22Rv1 (cell line): Measurements from ENCODE around the gene TGFBR2.

ENCODE experiments used
- H3K27ac ChIP-seq: fragments of 450-650 bp; 2 replicates; pipeline ENCODE4 v1.5.1; 2017
- ZFX ChIP-seq: fragments of 450-650 bp; IDR thresholded peaks from 2 replicates; pipeline ENCODE4 v1.6.1; 2017; ENCODE audit warnings: antibody characterized with exemption, borderline replicate concordance
- TF ChIP-seq, protein P1 (sequence below): fragments of 450-650 bp; IDR thresholded peaks from 2 replicates; pipeline ENCODE4 v1.5.1; 2017; ENCODE audit warnings: mild to moderate bottlenecking

TGFBR2 gene

DNA sequence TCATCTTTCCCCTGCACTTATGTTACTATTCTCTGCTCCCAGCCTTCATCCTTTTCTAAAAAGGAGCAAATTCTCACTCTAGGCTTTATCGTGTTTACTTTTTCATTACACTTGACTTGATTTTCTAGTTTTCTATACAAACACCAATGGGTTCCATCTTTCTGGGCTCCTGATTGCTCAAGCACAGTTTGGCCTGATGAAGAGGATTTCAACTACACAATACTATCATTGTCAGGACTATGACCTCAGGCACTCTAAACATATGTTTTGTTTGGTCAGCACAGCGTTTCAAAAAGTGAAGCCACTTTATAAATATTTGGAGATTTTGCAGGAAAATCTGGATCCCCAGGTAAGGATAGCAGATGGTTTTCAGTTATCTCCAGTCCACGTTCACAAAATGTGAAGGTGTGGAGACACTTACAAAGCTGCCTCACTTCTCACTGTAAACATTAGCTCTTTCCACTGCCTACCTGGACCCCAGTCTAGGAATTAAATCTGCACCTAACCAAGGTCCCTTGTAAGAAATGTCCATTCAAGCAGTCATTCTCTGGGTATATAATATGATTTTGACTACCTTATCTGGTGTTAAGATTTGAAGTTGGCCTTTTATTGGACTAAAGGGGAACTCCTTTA lies 86.2 kb downstream of the TGFBR2 start:
- peak overlapping the region; percentile 2; the same call in 1 of the 2 replicates for H3K27ac ChIP-seq
- no peak for TF ChIP-seq ZFX
- TF ChIP-seq, protein P1, sequence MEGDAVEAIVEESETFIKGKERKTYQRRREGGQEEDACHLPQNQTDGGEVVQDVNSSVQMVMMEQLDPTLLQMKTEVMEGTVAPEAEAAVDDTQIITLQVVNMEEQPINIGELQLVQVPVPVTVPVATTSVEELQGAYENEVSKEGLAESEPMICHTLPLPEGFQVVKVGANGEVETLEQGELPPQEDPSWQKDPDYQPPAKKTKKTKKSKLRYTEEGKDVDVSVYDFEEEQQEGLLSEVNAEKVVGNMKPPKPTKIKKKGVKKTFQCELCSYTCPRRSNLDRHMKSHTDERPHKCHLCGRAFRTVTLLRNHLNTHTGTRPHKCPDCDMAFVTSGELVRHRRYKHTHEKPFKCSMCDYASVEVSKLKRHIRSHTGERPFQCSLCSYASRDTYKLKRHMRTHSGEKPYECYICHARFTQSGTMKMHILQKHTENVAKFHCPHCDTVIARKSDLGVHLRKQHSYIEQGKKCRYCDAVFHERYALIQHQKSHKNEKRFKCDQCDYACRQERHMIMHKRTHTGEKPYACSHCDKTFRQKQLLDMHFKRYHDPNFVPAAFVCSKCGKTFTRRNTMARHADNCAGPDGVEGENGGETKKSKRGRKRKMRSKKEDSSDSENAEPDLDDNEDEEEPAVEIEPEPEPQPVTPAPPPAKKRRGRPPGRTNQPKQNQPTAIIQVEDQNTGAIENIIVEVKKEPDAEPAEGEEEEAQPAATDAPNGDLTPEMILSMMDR = no peak

DNA sequence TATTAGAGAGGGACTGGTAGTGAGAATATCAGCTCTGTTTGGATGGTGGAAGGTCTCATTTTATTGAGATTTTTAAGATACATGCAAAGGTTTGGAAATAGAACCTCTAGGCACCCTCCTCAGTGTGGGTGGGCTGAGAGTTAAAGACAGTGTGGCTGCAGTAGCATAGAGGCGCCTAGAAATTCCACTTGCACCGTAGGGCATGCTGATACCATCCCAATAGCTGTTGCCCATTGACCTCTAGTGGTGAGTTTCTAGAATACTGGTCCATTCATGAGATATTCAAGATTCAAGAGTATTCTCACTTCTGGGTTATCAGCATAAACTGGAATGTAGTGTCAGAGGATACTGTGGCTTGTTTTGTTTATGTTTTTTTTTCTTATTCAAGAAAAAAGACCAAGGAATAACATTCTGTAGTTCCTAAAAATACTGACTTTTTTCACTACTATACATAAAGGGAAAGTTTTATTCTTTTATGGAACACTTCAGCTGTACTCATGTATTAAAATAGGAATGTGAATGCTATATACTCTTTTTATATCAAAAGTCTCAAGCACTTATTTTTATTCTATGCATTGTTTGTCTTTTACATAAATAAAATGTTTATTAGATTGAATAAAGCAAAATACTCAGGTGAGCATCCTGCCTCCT lies 87.2 kb downstream of the TGFBR2 start:
- H3K27ac ChIP-seq = no peak overlapping the region
- no peak for TF ChIP-seq ZFX
- TF ChIP-seq, protein P1 = peak; percentile 90

DNA sequence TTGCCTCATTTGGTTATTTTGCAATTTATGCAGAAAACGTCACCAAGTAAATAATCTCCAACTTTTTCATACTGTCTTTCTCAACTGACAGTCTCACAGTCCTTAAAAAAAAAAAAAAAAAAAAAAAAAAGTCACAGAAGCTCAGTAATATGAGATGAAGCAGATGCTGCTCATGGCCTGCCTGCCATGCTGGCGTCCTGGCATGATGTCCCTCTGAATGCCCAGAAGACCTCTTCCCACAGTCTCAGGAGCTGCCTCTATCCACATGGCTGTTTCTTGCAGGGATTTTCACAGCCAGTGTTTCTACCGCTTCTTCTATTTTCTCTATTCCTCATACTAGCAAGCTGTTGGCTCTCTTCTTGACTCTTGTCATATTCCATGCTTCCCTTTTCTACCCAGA lies 87.7 kb downstream of the TGFBR2 start:
- TF ChIP-seq, protein P1 = no peak
- no peak for TF ChIP-seq ZFX
- no peak overlapping the region for H3K27ac ChIP-seq

DNA sequence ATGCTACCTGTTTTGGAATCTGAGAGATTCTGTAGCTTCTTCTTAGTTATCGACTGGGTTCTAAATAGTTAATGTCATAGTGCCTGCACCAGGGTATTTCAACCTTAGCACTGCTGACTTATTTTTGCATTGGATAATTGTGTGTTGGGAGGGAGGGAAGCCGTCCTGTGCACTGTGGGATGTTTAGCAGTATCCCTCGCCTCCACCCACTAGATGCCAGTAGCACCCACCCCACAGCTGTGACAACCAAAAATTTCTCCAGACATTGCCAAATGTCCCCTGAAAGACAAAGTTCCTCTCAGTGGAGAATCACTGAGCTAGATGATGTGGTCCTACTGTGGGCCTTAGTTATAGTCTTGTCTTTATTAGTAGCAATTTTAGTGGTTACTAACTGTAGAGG lies 88.3 kb downstream of the TGFBR2 start:
- H3K27ac ChIP-seq = no peak overlapping the region
- TF ChIP-seq, protein P1 = no peak
- no peak for TF ChIP-seq ZFX

DNA sequence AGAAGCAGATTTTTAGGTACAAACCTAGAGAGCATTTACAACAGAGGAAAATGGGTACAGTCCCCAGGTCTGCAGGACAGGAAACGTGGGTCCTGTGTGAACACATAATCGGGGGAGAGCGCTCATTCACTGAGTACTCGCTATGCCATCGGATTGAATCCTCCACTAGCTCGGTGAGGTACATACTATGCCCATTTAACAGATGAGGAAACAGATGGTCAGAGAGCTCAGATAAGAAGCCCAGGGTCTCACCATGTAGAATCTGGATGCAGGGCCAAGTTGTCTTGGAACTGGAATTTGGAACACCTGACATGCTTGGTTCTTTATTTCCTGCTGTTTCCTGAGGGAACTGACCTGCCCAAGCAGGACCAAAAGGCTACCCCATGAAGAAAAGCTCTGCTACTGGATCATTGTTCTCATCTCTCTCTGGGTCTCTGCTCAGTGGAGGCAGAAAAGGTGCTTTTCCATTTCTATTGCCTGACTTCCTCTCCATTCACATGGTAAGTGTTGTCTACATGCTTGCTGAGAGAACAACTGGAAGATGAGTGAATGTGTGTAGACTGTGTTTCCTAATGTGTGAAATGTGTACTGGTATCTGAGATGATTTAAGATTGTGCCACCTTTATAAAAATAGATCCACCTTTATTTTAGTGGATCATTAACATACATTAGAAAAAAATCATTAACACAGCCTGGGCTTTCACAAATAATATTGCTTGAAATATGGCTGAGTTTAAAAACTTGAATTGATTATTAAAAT lies 89.1 kb downstream of the TGFBR2 start:
- TF ChIP-seq ZFX = no peak
- TF ChIP-seq, protein P1 = no peak
- H3K27ac ChIP-seq = no peak overlapping the region

DNA sequence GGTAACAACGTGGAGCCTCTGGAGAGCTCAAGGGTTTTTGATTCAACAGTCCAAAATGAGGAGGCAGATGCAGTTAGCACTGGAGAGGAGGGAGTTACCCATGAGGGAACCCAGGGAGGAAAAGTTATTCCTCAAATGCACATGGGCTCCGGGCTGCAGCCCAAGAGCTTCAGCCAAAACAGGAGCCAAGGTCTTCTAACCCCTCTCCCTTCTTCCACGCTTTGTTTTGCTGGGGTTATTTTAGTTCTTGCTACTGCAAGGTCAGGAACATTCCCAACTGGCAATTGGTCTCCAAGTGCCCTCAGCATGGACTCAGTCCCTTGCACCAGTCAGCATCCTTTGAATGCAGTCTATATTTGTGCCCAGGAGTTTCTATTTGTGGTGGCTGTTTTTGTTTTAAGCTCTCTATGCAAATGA lies 90.0 kb downstream of the TGFBR2 start:
- TF ChIP-seq, protein P1 = no peak
- TF ChIP-seq ZFX = no peak
- H3K27ac ChIP-seq = no peak overlapping the region

DNA sequence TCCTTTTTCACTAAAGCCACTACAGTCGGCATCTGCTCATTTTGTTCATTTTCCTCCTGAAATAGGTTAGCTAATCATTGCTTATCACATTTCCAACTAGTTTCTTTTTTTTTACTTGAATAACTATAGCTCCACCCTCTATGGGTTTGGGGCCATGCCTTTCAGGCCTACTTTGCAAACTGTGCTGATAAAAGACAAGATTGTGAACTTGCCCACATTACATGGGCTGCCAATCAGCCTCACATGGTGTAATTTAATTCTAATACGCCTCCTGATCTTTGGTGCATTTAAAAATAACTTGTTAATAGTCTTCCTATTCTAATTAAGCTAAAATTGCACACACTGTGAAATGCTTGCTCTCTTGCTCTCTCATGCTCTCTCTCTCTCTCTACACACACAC lies 90.5 kb downstream of the TGFBR2 start:
- no peak overlapping the region for H3K27ac ChIP-seq
- TF ChIP-seq, protein P1 = no peak
- no peak for TF ChIP-seq ZFX
